HG03432 (cell line): Measurements from ENCODE around the gene IGSF9.

Source experiments
- ATAC-seq: cut with Tn5 transposase; IDR thresholded peaks from one replicate; pipeline ENCODE4 v1.9.1; 2021; ENCODE audit warnings: mild to moderate bottlenecking, moderate library complexity; ENCODE audit not compliant: unreplicated experiment

The IGSF9 gene

GRCh38 chr1:159922511-159923202, 22.8 kb downstream of the IGSF9 start:
- ATAC-seq, result peak; percentile 0

- no peak for ATAC-seq
Measured at GRCh38 chr1:159921700-159922504, 23.5 kb downstream of the IGSF9 start.

- peak; percentile 25 for ATAC-seq
Measured at GRCh38 chr1:159921251-159921650, 24.2 kb downstream of the IGSF9 start.

- no peak for ATAC-seq
Measured at GRCh38 chr1:159920651-159921050, 24.8 kb downstream of the IGSF9 start.

GRCh38 chr1:159920202-159920601, 25.2 kb downstream of the IGSF9 start:
- no peak for ATAC-seq

GRCh38 chr1:159919236-159919865, 26.1 kb downstream of the IGSF9 start:
- no peak for ATAC-seq

GRCh38 chr1:159918352-159919200, 26.8 kb downstream of the IGSF9 start:
- ATAC-seq, result no peak

GRCh38 chr1:159917533-159918351, 27.7 kb downstream of the IGSF9 start:
- no peak for ATAC-seq

- no peak for ATAC-seq
Measured at GRCh38 chr1:159916242-159917051, 29.0 kb downstream of the IGSF9 start.

GRCh38 chr1:159915571-159916241, 29.7 kb downstream of the IGSF9 start:
- ATAC-seq, result no peak

- ATAC-seq, result no peak
Measured at GRCh38 chr1:159914252-159915018, 31.0 kb downstream of the IGSF9 start.

GRCh38 chr1:159913451-159914192, 31.8 kb downstream of the IGSF9 start:
- no peak for ATAC-seq

GRCh38 chr1:159911326-159912070, 33.9 kb downstream of the IGSF9 start:
- ATAC-seq, result no peak

GRCh38 chr1:159908031-159908940, 37.1 kb downstream of the IGSF9 start:
- no peak for ATAC-seq

- no peak for ATAC-seq
Measured at GRCh38 chr1:159906960-159907359, 38.5 kb downstream of the IGSF9 start.
